ENCODE results near the gene TTLL11.
A peak's percentile ranks its signal among the peaks of the same experiment; 100 is the strongest.

Gene TTLL11

DNA sequence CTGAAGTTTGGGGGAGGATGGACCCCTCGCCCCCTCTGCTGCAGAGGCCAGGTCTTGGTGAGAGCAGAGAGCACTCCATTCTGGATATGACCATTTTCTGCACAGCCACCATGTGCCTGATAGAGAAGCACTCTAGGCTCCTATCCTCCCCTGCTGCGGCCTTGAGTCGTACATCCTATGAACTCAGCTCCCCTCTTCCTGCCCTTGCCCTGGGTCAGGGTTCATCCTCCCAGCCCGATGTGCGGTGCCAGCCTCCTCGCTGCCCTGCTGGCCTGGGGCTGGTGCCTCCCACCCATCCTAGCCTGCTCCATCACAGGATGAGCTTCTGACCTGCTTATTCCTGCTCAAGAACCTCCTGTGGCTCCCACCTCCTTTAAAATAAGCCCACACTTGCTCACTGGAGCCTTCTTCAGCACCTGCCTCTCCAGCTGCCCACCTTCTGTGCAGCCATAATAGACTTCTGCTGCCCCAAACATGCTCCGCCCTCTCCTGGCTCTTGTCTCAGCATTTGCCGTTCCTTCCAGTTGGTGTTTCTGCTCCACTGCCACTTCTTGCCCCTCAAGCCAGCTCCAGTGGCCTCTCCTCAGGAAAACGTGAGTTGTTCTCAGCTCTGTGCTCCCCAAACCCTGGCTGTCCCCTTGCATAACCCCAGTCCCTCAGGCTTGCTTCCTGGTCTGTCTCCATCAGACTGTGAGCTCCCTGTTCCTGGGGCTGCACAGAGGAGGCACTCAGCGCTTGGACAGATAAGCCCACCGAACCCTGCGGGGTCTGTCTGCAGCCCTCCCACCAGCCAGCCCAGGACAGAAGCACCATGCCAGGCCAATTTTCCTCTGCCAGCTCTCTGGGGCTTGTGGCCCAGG, 22.3 kb upstream of the TTLL11 start:
- in situ Hi-C loops (cut with HindIII; ENCODE audit: low pct_ligation_motif_present, low pct_unique_long_range_greater_than_20kb, low sequenced_read_pairs), result no loop called here

DNA sequence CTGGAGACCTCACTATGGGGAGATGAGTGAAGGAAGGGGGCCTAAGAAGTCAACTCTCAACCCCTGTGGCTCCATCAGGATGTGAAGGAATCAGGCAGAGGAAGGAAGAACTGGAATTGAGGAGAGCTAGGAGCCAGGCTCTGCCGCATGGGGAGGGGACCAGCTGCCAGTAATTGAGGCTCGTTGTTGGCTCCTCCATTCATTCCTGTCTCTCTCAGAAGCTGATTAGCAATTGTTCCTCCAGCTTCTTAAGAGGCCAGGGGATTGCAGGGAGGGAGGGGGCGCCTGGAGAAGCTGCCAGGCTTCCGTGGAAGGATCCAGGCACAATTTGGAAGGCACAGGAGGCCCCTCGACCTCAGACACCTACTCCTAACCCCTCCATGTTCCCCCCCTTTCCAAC, 20.5 kb upstream of the TTLL11 start:
- in situ Hi-C loops (cut with HindIII; ENCODE audit: low pct_ligation_motif_present, low pct_unique_long_range_greater_than_20kb, low sequenced_read_pairs), result no loop called here
- DNase-seq, result no peak

More for the DNA sequence above, 22.3 kb upstream of the TTLL11 start:
- no peak for DNase-seq

GRCh38 chr9:122112238-122112637, 19.1 kb upstream of the TTLL11 start:
- in situ Hi-C loops (cut with HindIII; ENCODE audit: low pct_ligation_motif_present, low pct_unique_long_range_greater_than_20kb, low sequenced_read_pairs), result no loop called here

DNA sequence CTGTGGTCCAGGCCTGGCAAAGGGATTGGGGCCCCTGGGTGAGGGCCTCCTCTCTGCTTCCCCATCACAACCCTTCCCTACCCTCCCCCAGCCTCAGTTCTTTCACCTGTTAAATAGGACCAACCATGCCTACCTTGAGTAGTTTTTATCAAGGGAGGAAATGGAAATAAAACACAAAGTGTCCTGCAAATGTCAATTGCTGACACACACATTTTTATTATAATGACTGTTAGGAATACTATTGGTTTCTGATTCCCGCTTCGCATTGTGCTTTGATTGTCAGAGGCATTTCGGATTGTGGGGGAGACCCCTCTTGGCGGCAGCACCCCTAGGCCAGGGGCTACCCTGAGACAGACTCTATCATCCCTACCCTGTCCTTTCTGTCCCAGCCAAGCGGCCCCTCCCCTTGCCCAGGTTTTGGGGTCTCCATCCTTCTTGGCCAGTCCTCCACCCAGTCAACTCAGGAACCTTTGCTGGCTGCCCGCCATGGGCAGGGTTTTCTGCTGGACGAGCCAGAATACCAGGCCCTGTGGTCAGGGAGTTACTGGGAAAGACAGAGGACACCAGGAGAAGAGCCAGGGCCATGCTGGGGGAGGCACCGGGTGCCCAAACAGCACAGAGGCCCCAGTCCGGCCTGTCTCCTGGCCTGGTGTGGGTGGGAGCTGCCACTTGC, 18.4 kb upstream of the TTLL11 start:
- no peak for DNase-seq
- in situ Hi-C loops (cut with HindIII; ENCODE audit: low pct_ligation_motif_present, low pct_unique_long_range_greater_than_20kb, low sequenced_read_pairs), result no loop called here

More at GRCh38 chr9:122112238-122112637, 19.1 kb upstream of the TTLL11 start:
- no peak for DNase-seq

- in situ Hi-C loops (cut with HindIII; ENCODE audit: low pct_ligation_motif_present, low pct_unique_long_range_greater_than_20kb, low sequenced_read_pairs), result no loop called here
- no peak for DNase-seq
Observed at GRCh38 chr9:122110100-122110833, 17.2 kb upstream of the TTLL11 start.

DNA sequence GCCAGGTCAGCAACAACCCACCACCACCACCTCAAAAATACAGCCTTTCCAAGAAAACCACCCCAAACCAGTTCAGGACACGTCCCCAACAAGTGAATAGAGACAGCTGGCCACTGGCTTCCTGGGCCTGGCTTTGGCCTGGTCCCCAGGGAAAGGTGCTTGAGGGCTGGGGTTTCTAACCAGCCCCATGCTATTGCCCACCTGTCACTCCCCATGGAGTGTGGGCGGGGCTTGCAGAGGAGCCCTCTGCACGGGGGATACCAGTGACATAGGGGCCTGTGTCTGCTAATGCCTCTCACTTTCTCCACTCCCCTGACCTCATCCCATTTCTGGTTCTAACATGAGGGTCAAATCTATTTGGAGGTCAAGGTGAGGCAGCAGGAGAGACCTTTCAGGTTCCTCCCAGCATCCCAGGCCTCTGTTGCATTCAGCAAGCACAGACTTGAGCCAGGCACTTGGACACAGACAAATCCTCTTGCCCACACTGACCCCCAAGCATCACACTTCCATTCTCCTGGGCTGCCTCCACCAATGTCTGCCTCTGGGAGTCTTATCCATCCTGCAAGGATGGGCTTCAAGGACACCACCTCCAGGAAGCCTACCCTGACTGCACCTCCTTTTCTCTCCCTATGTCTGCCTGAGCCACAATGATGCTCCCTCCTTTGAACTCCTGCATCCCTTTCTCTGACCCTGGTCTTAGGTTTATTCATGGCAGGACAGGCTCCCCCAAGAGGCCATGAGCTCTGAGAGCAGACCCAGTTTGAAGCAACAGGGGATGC, 16.1 kb upstream of the TTLL11 start:
- in situ Hi-C loops (cut with HindIII; ENCODE audit: low pct_ligation_motif_present, low pct_unique_long_range_greater_than_20kb, low sequenced_read_pairs), result no loop called here
- no peak for DNase-seq

- no peak for DNase-seq
- in situ Hi-C loops (cut with HindIII; ENCODE audit: low pct_ligation_motif_present, low pct_unique_long_range_greater_than_20kb, low sequenced_read_pairs), result no loop called here
Observed at GRCh38 chr9:122107291-122107805, 14.2 kb upstream of the TTLL11 start.

DNA sequence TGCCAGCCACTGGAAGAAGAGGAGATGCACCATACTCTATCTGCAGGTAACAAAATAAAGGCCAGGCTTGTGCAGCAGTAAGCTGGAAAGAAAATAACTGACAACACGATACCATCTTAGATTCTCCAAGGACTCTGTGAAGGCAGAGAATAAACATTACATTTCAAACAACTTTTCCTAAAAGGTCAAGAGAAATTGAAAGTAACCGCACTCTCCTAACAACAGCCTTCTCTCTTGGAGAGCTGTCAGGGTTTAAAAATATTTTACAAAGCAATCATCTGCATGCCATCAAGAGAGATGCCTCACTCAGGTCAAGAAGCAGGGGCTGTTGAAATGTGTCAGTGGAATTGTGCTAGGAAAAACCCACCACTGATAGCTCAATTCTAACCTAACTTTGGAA, 13.5 kb upstream of the TTLL11 start:
- no peak for DNase-seq
- in situ Hi-C loops (cut with HindIII; ENCODE audit: low pct_ligation_motif_present, low pct_unique_long_range_greater_than_20kb, low sequenced_read_pairs), result no loop called here

DNA sequence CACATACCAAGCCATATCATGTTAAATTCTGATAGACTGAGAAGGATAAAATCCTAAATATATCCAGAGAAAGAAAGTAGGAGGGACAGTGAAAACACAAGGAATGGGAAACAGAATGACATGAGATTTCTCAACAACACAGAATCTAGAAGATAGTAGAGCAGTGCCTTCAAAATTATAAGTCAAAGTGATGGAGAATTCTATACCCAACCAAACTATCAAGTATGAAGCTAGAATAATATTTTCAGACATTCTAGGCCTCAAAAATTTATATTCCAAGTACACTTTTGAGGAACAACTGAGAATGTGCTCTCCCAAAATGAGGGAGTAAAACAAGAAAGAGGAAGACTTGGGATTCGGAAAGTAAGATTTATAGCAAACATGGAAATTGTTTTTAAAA, 10.9 kb upstream of the TTLL11 start:
- no peak for DNase-seq
- in situ Hi-C loops (cut with HindIII; ENCODE audit: low pct_ligation_motif_present, low pct_unique_long_range_greater_than_20kb, low sequenced_read_pairs), result no loop called here

GRCh38 chr9:122102156-122102555, 9.0 kb upstream of the TTLL11 start:
- DNase-seq, result no peak
- in situ Hi-C loops (cut with HindIII; ENCODE audit: low pct_ligation_motif_present, low pct_unique_long_range_greater_than_20kb, low sequenced_read_pairs), result no loop called here

GRCh38 chr9:122100756-122101155, 7.6 kb upstream of the TTLL11 start:
- DNase-seq, result no peak
- in situ Hi-C loops (cut with HindIII; ENCODE audit: low pct_ligation_motif_present, low pct_unique_long_range_greater_than_20kb, low sequenced_read_pairs), result no loop called here

DNA sequence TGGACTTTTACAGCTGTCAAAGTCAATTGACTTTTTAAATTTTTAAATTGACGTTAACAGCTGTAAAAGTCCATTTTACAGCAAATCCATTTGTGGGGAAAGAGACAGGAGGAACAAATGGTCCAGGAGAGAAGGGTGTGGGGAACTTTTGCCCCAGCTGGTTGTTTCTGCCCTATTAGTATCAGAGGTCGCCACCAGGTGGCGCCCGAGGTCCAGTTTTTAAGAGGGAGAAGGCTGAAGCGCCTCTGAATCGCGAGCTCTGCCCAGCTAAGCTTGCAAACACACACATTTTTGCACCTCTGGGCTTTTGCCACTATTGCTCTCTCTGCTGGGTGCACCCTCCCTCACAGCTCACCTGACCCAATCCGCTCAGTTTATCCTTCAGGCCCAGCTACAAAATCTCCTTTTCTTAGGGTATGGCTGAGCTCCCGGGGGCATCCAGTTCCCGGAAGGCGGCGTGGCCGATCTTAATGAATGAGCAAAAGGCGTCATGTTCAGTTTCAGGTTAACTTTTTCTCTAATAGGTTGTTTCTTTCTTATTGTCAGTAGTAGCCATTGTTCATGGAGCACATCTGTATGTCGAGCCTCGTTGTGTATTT, 6.3 kb upstream of the TTLL11 start:
- DNase-seq, result peak; percentile 69
- in situ Hi-C loops (cut with HindIII; ENCODE audit: low pct_ligation_motif_present, low pct_unique_long_range_greater_than_20kb, low sequenced_read_pairs), result no loop called here

GRCh38 chr9:122097679-122098315, 4.7 kb upstream of the TTLL11 start:
- DNase-seq, result no peak
- in situ Hi-C loops (cut with HindIII; ENCODE audit: low pct_ligation_motif_present, low pct_unique_long_range_greater_than_20kb, low sequenced_read_pairs), result no loop called here

GRCh38 chr9:122096620-122097415, 3.7 kb upstream of the TTLL11 start:
- in situ Hi-C loops (cut with HindIII; ENCODE audit: low pct_ligation_motif_present, low pct_unique_long_range_greater_than_20kb, low sequenced_read_pairs), result no loop called here
- DNase-seq, result no peak

DNA sequence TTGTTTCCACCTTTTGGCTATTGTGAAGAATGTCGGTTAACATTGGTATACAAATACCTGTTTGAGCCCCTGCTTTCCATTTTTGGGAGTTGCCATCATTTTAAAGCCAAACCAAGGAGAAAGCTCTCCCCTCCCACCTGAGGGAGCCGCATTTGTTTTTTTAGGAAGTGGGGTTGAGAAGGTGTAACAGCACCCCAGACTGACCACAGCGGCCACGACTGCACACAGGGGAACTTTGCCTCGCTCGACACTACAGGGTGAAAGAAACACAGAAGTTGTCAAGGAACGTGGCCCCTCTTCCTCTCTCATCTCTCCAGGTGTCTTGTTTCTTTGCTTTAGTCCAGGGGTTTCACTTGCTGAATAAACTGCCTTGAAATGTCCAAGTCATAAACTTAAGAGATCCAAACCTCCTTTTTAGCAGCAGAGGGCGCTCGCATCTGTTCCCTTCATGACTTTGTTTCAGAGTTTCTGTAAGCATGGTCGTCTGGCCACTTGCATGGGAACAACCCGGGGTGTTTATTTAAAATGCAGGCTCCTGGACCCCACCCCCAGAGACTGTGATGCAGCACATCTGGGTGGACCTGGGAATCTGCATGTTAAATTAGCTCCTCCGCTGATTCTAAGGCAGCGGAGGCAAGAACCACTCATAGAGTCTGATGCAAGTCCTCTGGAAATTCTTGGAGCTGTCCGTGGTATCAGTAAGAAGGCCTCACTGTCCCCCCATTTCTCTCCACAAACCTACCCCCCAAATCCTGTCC, 2.1 kb upstream of the TTLL11 start:
- in situ Hi-C loops (cut with HindIII; ENCODE audit: low pct_ligation_motif_present, low pct_unique_long_range_greater_than_20kb, low sequenced_read_pairs), result no loop called here
- peak; percentile 60 for DNase-seq
